ELR (cell line): Measurements from ENCODE around the gene RAB5IF.
"Not testable (repeated sequence)": the region's sequence is repeated elsewhere in the genome, so short reads cannot be mapped to it uniquely, and the experiment has no call there.

Experiments
- DNase-seq: peaks from one replicate; pipeline ENCODE4 v3.0.0-alpha.2; 2015; ENCODE audit warnings: low read depth

RAB5IF gene

GRCh38 chr20:36629719-36630681 lies 24.4 kb downstream of the RAB5IF start:
- no peak for DNase-seq

DNA sequence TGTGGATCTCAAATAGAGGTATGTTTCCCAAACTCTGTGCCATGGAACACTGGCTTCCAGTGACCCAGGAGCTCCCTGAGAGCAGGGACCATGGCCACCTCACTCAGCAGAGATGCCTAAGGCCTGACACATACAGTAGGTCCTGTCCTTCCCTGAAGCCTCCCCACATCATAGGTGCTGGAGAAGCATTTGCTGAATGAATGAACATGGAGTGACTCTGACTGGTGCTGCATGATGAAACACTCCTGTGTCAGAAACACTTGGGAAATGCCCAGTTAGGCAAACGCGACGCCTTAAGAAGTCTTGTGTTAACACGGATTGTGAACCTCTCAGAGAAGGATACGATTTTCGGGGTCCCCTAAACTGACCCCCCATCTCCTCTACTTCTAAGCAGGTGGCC lies 26.1 kb downstream of the RAB5IF start:
- DNase-seq: peak; percentile 50

DNA sequence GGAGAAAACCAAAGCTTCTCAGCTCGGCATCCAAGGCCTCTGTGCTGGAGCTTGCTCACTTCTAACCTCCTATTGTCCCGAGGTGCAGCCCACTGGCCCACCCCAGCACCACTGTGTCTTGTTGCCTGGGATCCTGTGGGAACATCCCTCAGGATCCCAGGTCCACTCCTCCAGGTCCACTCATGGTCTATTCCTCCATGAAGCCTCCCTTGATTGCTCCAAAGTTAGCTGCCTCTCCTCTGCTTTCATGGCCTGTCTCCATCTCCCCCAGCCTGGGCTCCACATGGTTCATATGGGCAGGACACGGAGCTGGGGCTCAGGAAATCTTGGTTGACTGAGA lies 26.5 kb downstream of the RAB5IF start:
- DNase-seq: no peak

- DNase-seq: no peak
Measured at GRCh38 chr20:36632487-36633284, 27.1 kb downstream of the RAB5IF start.

DNA sequence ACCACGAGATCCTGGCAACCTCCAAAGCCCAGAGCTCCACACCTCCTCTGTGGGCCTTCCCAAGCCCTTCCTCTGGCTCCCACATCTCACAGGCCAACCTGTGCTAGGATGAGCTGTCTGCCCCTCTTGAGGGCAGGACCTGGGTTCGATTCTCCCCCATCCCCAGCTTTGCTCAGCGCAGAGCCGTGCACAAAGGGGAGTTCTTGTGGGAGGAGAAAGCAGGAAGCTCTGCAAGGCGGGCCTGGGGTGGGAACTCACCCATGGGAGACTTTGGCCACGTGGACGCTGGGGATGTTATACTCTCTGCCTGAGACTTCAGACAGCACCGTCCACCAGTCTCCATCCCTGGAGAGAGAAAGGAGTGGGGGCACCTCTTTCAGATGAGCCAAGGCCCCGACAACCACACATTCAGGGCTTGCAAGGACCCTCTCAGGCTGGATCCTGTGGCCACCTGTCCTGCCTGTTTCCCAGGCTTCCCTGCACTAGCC lies 27.8 kb downstream of the RAB5IF start:
- no peak for DNase-seq

DNA sequence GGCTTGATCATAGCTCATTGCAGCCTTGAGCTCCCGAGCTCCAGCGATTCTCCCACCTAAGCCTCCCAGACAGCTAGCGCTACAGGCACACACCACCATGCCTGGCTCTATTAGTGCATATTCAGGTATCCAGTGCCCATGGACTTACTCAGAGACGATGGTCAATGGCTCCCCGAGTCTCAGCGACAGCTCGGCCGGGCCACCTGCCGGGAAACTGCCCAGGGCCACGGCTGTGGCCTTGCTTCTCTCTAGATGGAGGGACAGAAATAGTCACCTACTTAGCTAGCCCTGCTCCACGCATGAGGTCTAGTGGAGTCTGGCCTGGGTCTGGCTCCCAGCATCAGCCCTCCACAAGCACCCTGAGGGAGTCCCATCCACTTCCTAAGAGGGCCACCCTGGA lies 28.8 kb downstream of the RAB5IF start:
- DNase-seq: no peak

DNA sequence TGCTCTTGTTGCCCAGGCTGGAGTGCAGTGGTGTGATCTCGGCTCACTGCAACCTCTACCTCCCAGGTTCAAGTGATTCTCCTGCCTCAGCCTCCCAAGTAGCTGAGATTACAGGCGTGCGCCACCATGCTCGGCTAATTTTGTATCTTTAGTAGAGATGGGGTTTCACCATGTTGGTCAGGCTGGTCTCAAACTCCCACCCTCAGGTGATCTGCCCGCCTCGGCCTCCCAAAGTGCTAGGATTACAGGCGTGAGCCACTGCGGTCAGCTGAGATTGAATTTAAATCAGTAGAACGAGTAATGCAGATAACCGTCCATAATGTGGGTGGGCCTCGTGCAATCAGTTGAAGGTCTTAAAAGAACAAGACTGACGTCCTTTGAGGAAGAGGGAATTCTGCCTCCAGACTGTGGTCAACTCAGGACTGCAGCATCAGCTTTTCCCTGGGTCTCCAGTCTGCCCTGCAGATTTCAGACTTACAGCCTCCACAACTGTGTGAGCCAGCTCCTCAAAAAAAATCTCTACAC lies 33.4 kb downstream of the RAB5IF start:
- DNase-seq: not testable (repeated sequence)

DNA sequence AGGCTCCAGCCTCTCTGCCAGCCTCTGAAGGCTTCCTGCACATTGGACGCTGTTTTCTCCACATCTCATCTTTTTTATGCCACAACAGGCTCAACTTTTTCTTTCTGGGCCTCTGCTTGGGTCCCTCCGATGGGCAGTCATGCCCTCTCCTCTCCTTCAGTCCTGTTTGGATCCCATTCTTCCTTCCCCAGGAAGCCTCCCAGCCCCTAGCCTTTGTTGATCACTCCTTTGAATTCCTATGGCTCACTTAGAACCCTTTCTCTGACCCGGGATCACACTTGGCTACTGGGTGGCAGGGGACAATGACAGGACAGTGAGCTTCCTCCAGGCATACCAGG lies 35.9 kb downstream of the RAB5IF start:
- DNase-seq: no peak

- no peak for DNase-seq
Measured at GRCh38 chr20:36642136-36642535, 36.6 kb downstream of the RAB5IF start.

GRCh38 chr20:36644032-36644705 lies 38.6 kb downstream of the RAB5IF start:
- DNase-seq: no peak

DNA sequence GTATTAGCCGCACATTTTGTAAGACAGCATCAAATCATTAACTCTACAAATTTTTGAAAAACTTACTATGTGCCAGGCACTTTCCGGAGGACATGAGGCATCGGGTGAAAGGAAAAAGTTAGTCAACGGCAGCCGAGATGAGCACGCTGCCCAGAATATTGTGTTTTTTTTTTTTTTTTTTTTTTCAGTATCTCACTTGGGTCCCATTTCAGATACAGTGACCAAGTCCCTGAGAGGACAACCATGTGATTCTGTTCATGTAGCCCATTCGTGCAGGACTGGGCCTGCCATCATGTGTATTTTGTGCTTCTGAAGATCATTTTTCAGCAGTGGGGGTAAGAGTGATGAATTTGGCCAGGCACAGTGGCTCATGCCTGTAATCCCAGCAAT lies 39.1 kb downstream of the RAB5IF start:
- no peak for DNase-seq

DNA sequence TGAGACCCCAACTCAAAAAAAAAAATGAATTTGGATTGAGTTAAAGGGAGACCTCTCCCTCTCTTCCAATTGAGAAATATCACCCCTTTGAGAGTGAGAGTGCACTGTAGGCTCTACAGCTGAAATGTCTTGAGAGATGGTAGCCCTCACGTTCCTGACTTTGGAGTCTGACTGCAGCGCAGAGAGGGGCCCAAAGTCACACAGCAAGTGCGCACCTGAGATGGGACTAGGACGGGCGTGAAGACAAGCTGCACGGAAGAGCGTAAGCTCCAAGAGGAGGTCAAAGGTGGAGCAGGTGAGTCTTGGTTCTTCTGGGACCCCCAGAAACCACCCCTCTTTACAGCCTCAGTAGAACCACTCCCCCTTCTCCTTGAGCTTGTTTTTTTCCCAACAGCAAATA lies 39.8 kb downstream of the RAB5IF start:
- DNase-seq: no peak

- no peak for DNase-seq
Measured at GRCh38 chr20:36645998-36646397, 40.4 kb downstream of the RAB5IF start, which contains the start of gene SLA2. Gene SLA2, minus strand, starts transcription at chr20:36646196. Its CDS starts 4,861 bp downstream, at chr20:36641335.

DNA sequence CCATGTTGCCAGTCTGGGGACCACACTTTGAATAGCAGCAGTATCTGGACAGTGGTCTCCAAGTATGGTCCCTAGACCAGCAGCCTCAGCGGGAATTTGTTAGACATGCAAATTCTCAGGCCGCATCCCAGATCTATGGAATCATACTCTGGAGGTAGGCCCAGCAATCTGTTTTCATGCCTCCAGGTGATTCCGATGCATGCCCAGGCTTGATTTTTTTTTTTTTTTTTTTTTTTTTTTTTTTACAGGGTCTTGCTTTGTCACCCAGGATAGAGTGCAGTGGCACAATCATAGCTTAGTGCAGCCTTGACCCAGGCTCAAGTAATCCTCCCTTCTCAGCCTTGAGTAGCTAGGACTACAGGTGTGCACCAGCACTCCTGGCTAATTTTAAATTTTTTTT lies 41.1 kb downstream of the RAB5IF start:
- no peak for DNase-seq

- DNase-seq: no peak
Measured at GRCh38 chr20:36647196-36648121, 41.9 kb downstream of the RAB5IF start.

DNA sequence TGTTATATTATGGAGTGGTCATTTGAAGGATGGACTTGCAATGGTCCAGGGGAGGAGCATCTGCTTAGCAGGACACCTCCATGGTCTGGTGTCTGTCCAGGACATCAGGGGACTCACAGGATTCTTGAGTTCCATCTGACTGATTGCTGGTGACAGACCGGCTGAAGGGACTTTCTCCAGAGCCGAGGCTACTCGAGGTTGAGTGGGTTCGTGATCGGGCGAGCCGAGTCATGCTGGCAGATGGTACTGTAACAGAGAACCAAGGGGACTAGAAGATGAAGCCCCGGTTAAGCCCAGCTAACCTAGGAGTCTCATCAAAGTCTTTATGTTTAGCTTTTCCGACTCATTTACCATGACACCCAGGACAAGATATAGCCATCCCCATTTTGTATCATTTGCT lies 47.9 kb downstream of the RAB5IF start:
- no peak for DNase-seq

- no peak for DNase-seq
Measured at GRCh38 chr20:36654506-36654905, 48.9 kb downstream of the RAB5IF start.

DNA sequence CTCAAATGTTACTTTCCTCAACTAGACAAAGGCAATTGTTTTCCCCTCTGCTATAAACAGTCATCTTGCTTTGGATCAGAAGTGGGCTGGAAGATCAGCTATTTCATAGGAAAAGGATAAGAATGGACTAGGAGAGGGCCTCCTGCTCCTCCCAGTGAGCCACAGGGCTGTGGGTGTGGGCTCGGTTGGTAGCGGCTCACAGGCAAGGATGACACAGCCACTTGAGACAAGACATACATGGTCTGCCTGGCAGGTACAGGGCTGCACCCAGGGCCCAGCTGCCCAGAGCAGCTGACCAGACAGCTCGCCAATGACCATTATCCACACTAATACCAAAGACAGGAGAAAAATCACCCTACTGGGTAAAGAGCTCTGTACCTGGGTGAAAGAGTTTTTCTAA lies 49.4 kb downstream of the RAB5IF start:
- DNase-seq: no peak

GRCh38 chr20:36656733-36657132 lies 51.2 kb downstream of the RAB5IF start:
- no peak for DNase-seq

DNA sequence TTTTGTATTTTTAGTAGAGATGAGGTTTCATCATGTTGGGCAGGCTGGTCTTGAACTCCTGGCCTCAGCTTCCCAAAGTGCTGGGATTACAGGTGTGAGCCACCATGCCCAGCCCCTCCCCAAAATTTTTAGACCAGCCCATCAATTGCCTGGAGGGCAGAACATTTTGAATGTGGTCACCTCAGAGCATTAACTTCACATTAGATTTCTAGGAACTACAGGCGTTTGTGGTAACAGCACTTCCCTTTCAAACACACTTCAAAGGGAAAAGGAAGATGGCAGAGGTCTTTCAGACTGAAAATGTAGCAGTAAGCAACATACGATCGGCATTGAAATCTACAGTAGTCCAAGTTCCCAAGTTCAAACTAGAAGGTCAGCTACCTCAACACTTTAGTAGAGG lies 52.7 kb downstream of the RAB5IF start:
- DNase-seq: no peak
